ENCODE measurements around the gene MIAT. TPM values are rescaled to one million over a fixed set of nuclear protein-coding genes. Genes with fewer than 3 reads are reported as not detected.

Gene MIAT
- total and polyA plus RNA-seq, 8 donors: 0.28 to 0.78 (median 0.53) TPM

- H3K27me3 ChIP-seq: peaks cover 0 to 7% (median 2%) of the 10 kb centered on the region in 4 donors
- peak overlapping the region in 1 of 4 donors; percentile 33 for H3K4me3 ChIP-seq
- H3K27ac ChIP-seq: no peak overlapping the region
- ATAC-seq (peak in 1 of 4 donors; percentile 31), FAIRE-seq (no peak), DNase-seq (no peak)
- H3K4me1 ChIP-seq: peaks cover 0 to 9% (median 0%) of the 10 kb centered on the region in 3 donors
- TF ChIP-seq, protein P1, sequence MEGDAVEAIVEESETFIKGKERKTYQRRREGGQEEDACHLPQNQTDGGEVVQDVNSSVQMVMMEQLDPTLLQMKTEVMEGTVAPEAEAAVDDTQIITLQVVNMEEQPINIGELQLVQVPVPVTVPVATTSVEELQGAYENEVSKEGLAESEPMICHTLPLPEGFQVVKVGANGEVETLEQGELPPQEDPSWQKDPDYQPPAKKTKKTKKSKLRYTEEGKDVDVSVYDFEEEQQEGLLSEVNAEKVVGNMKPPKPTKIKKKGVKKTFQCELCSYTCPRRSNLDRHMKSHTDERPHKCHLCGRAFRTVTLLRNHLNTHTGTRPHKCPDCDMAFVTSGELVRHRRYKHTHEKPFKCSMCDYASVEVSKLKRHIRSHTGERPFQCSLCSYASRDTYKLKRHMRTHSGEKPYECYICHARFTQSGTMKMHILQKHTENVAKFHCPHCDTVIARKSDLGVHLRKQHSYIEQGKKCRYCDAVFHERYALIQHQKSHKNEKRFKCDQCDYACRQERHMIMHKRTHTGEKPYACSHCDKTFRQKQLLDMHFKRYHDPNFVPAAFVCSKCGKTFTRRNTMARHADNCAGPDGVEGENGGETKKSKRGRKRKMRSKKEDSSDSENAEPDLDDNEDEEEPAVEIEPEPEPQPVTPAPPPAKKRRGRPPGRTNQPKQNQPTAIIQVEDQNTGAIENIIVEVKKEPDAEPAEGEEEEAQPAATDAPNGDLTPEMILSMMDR (IDR thresholded peaks at IDR 0.05): no peak
- intact Hi-C loops (cut with DNase I): loop anchor here in 1 of 3 donors (10.0 kb wide), 1 partner anchor 173 kb away; the partner anchor contains the start of genes HPS4 and SRRD
- WGBS, 2 donors: 3 to 6% methylated on average over 11 of the region's 11 CpGs
- H3K9me3 ChIP-seq: no peaks in the 10 kb centered on the region
- H3K36me3 ChIP-seq: no peaks in the 10 kb centered on the region
Measured at GRCh38 chr22:26658161-26658560, 773 bp downstream of the MIAT start.

- TF ChIP-seq, protein P1 (IDR thresholded peaks at IDR 0.05): no peak
- WGBS, 2 donors: 6% methylated on average over 27 of the region's 27 CpGs
- intact Hi-C loops (cut with DNase I): loop anchor here in 1 of 3 donors (10.0 kb wide), 1 partner anchor 174 kb away; the partner anchor contains the start of genes HPS4 and SRRD
- peaks cover 0 to 7% (median 2%) of the 10 kb centered on the region in 4 donors for H3K27me3 ChIP-seq
- no peaks in the 10 kb centered on the region for H3K36me3 ChIP-seq
- H3K9me3 ChIP-seq: no peaks in the 10 kb centered on the region
- FAIRE-seq: no peak
- DNase-seq: no peak
- peak in 3 of 4 donors; percentile 55 to 72 (median 70) for ATAC-seq
- H3K4me3 ChIP-seq: peak overlapping the region in 1 of 4 donors; percentile 33
- no peak overlapping the region for H3K27ac ChIP-seq
- peaks cover 0 to 9% (median 0%) of the 10 kb centered on the region in 3 donors for H3K4me1 ChIP-seq
Measured at GRCh38 chr22:26658671-26659478, 1.5 kb downstream of the MIAT start.

- Histone ChIP-seq H3K27me3 (peaks cover 0 to 7% (median 2%) of the 10 kb centered on the region in 4 donors), H3K36me3 (no peaks in the 10 kb centered on the region), H3K4me3 (no peak overlapping the region), H3K9me3 (no peaks in the 10 kb centered on the region), H3K4me1 (peaks cover 0 to 9% (median 0%) of the 10 kb centered on the region in 3 donors), H3K27ac (no peak overlapping the region)
- FAIRE-seq: no peak
- 72 to 81% methylated on average over 6 of the region's 6 CpGs for WGBS, 2 donors
- TF ChIP-seq, protein P1 (IDR thresholded peaks at IDR 0.05): no peak
- ATAC-seq: no peak
- intact Hi-C loops (cut with DNase I): no loop called here
- DNase-seq: no peak
Measured at GRCh38 chr22:26660356-26660755, 3.0 kb downstream of the MIAT start.

DNA sequence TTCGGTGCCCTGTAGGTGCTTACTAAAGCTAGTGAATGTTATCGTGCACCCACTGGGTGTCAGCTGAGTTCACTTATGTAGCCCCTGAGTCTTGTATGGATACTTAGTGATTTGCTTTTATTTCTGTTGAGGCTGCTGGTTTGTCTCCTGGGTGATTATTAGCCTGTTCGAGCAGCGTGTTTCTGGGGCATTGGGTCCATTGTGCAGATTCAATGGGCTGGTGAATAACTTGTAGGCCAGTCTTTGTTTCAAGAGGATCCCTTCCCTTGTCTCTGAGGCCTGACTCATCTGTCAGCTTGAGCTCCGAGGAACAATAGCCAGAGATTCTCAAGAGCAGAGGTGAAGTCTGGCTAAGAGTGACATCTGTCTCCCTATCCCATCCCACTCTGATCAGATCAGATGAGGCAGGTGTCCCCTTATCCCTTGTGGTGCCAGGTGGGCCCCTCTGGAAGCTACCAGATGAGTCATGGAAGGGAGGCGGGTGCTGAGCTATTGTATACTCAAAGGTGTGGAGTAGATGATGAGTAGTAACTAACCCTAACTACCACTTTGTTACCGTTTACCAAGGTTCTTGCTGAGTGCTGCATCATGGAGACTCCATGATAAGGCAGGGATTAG lies 3.7 kb downstream of the MIAT start:
- FAIRE-seq (no peak), ATAC-seq (no peak), DNase-seq (no peak)
- no peak overlapping the region for H3K27ac ChIP-seq
- H3K36me3 ChIP-seq: no peaks in the 10 kb centered on the region
- TF ChIP-seq, protein P1 (IDR thresholded peaks at IDR 0.05): no peak
- intact Hi-C loops (cut with DNase I): no loop called here
- H3K27me3 ChIP-seq: peaks cover 0 to 7% (median 2%) of the 10 kb centered on the region in 4 donors
- 62 to 68% methylated on average over 7 of the region's 7 CpGs for WGBS, 2 donors
- H3K4me1 ChIP-seq: peaks cover 0 to 9% (median 0%) of the 10 kb centered on the region in 3 donors
- H3K9me3 ChIP-seq: no peaks in the 10 kb centered on the region
- no peak overlapping the region for H3K4me3 ChIP-seq
